NCI-H1092 treated with DMSO at 0.1 percent for 48 hours (cell line): ENCODE measurements around the gene GLIS1.

Experiments
- DNase-seq: peaks from one replicate; lab custom pipeline; 2025; lab: John Stamatoyannopoulos, UW

Gene GLIS1

GRCh38 chr1:53617382-53617781, 121.6 kb downstream of the GLIS1 start:
- no peak for DNase-seq

GRCh38 chr1:53616927-53617326, 122.0 kb downstream of the GLIS1 start:
- DNase-seq: no peak

GRCh38 chr1:53616511-53616910, 122.5 kb downstream of the GLIS1 start:
- no peak for DNase-seq

- no peak for DNase-seq
Measured at GRCh38 chr1:53615101-53615500, 123.9 kb downstream of the GLIS1 start.

- no peak for DNase-seq
Measured at GRCh38 chr1:53614231-53615021, 124.5 kb downstream of the GLIS1 start.

GRCh38 chr1:53608676-53609075, 130.3 kb downstream of the GLIS1 start:
- DNase-seq: no peak

GRCh38 chr1:53608071-53608470, 130.9 kb downstream of the GLIS1 start:
- DNase-seq: no peak

- DNase-seq: no peak
Measured at GRCh38 chr1:53606651-53607051, 132.3 kb downstream of the GLIS1 start.

GRCh38 chr1:53606197-53606596, 132.8 kb downstream of the GLIS1 start:
- no peak for DNase-seq

- DNase-seq: no peak
Measured at GRCh38 chr1:53605181-53605580, 133.8 kb downstream of the GLIS1 start.

- DNase-seq: no peak
Measured at GRCh38 chr1:53604291-53604919, 134.6 kb downstream of the GLIS1 start.

- no peak for DNase-seq
Measured at GRCh38 chr1:53603431-53603830, 135.5 kb downstream of the GLIS1 start.

- no peak for DNase-seq
Measured at GRCh38 chr1:53601867-53602775, 136.8 kb downstream of the GLIS1 start.

- no peak for DNase-seq
Measured at GRCh38 chr1:53601031-53601745, 137.8 kb downstream of the GLIS1 start.

GRCh38 chr1:53600561-53600960, 138.4 kb downstream of the GLIS1 start:
- DNase-seq: no peak

GRCh38 chr1:53600001-53600400, 139.0 kb downstream of the GLIS1 start:
- no peak for DNase-seq

GRCh38 chr1:53599481-53599880, 139.5 kb downstream of the GLIS1 start:
- no peak for DNase-seq

GRCh38 chr1:53598966-53599365, 140.0 kb downstream of the GLIS1 start:
- no peak for DNase-seq

- no peak for DNase-seq
Measured at GRCh38 chr1:53595906-53596305, 143.1 kb downstream of the GLIS1 start.

GRCh38 chr1:53594391-53595180, 144.4 kb downstream of the GLIS1 start:
- no peak for DNase-seq

- peak; percentile 5 for DNase-seq
Measured at GRCh38 chr1:53593758-53594380, 145.1 kb downstream of the GLIS1 start.
